Stimulated activated CD4-positive, alpha-beta T cell treated with anti-CD3 and anti-CD28 coated beads, Interleukin-1b, Interleukin-23, amount 100 ng/mL, for 24 hours (primary cell): ENCODE results near the gene CAPN10.

Experiments used
- DNase-seq, 4 experiments: peaks; one replicate each; pipeline ENCODE4 v3.0.0-alpha.2; 2020; ENCODE audit warnings: low read depth in 4 of 4, low spot score in 1 of 4

Gene CAPN10

DNA sequence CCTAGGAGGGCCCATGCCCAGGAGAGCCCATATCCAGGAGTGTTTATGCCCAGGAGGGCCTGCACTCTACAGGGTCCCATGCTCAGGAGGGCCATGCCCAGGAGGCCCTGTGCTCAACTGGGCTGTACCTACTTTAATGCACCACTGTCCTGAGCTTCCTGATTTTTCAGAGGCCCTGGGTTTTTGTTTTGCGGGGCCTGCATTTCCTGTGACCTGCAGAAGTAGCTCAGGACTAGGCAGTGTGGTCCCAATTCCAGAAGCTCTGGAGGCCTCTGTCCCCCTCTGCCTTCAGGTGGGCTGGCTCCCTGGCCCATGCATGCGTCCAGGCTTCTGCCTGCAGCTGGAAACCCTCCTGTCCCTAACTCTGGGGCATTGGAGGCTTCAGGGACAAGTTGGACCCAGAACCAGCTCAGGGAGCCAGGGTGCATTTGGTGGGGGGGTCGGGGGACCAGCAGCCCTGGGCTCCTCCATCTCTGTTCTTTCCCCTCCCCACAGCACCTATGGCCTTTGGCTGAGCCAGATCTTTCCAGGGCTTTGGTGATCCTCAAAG is 49.5 kb downstream of the CAPN10 start:
- DNase-seq = no peak

DNA sequence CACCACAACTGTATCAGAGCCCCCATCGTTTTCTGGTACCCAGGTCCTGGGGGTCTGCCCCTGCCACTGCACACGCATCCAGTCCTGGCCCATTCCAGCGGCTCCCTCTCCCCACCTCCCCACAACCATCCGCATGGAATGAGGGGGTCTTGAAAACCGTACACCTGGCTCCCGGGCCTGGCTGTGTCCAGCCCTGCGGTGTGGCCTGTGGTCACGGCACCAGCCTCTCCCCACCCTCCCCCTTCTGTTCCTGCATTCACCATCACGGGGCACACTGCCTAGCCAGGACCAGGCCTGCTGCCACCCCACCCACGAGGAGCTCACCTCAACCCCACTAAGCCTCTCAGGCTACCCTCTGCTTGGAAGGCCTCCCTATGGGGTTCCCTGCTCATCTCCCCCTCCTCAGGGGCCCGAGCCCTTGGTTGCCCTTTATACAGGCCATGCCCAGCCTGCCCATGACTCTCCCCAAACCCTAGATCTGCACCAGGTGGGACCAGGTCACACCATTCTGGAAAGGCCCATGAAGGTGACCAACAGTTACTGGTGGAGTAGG is 50.1 kb downstream of the CAPN10 start:
- DNase-seq = no peak

DNA sequence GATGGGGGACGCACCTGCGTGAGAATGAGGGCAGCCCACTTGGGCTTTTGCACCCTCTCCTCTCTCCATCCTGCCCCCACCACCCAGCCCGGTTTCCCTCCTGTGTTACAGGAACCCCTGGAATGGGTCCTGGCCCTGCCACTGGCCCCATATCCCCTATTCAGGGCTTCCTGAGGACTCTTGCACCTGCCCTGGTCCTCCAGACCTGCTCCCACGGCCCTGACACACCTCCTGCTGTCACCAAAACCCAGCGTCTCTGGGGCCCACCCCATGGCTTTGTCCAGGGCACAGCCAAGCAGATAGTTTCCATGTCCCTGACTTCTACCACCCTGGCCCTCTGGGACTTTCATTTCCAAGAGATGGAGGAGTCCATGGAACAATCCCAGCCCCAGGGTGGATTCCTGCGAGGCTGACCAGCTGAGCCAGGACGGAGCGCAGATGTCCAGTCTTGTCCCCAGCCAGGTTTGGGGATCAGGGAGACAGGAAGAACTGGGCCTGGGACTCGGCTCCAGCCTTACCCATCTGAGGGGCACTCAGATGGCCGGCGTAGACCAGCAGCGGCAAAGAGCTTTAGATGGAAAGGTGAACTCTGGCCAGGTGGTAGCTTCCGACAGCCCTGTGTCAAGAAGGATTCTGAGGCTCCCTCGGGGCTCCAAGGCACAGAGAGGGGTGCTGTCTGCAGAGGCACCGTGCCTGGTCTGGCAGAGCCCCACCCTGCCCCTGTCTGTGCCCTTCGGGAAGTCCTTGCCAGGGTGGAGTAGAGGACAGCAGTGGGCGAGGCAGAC is 50.8 kb downstream of the CAPN10 start:
- no peak for DNase-seq

DNA sequence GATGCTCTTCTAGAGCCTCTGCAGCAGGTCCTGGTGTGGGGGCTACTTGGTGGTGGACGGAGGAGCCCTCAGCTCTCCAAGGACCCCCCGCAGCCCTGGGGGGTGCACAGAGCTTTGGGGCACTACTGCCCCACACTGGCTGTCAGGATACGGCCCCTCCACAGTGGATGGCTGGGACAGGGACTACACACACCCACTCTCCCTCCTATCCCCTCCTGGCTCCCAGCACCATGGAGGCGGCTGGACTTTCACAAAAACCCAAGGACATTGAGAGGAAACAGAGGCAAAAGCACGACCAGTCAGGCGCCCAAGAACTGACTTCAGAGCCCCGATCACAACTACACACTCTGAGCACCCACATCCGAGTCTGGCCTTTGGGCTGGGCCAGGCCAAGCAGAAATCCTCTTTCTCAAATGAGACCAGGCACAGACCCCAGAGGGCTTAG is 51.4 kb downstream of the CAPN10 start:
- no peak for DNase-seq

DNA sequence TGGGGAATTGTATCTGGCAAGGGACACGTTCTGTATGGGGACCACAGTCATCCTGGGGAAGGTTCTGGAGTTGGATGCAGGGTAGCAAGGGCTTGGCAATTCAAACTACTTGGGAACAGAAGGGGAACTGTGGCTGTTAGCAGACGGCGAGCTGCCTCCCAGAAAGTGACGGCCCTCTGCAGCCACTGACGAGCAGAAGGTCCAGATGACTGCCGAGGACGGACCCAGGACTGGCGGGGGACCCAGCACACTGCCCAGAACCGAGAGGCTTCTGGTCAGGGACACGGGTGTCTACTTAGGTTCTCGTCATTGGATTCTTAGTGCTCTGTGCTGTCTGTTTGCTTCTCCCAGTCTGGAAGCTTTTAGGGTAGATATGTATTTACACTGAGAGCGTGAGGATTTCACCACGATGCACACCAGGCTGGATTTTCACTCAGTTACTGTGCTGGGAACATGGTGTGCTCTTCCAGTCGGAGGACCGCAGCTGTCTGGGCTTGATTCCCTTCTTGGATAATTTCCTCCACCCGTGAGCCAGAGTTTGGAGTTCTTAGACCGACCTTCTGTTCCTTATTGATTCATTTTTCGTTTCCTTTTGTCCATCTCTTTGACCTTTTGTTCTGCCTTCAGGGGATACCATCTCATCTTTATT is 52.1 kb downstream of the CAPN10 start:
- DNase-seq = no peak

DNA sequence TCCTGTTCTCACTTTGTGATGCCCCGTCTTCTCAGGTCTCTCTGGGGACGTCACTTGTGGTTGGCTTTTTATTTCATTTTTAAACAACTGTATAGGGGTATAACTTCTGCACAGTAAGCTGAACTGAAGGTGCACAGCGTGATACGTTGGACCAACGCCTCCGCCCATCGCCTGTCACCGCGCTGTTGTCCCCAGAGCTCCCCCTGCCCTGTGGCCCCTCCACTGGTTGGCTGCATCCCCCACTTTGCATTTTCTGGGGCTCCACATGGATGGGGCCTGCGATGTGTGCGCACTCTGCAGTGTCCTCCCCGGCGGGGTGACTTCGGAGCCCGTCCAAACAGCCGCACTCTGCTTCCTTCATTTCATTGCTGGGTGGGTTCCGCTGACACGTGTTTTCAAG is 53.0 kb downstream of the CAPN10 start:
- DNase-seq = no peak

DNA sequence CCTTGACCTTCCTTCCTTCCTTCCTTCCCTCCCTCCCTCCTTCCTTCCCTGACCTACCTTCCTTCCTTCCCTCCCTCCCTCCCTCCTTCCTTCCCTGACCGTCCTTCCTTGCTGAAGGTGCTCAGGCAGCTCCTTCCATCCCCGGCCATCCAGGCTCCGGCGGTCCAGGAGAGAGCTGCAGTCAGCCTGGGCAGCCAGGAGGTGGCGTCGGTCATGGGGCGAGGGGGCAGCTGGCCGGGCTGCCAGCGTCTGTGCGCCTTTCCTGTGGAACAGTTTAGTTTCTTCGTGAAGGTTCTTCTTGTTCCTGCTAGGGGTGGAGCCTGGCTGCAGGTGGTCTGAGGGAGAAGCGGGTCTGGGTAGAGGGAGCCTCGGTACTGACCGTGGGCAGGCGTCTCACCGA is 54.4 kb downstream of the CAPN10 start:
- no peak for DNase-seq

DNA sequence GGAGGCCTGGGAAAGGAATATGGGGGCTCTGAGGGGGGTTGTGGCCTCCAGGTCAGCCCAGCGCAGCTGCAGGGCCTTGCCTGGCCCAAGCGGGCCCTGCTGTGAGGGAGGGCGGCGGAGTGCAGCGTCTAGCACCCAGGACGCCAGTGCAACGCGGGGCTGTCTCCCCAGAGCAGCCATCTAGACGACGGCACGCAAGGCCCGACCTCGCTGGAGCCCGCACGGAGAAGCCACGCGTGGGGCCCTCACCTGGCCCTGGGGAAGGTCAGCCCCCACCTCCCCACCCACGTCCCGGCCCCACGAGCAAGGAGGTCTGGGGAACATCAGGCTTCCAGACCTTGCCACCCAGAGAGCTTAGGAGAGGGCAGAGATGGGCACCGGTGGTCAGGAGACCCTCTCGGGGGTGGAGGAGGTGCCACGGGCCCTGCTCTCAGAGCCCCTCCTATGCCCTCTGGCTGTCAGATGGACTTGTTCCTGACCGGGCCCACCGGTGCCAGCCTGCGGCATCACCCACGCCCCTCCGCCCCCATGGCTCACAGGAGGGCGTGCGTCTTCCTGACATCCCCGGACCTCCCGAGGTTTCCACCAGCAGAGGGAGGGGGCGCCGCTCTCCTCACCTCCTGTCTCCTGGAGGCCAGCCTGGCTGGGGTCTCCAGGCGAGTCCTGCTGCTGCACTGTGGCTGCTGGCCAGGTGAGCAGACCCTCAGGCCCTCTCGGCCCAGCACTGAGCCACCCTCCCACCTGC is 55.7 kb downstream of the CAPN10 start:
- DNase-seq = no peak

DNA sequence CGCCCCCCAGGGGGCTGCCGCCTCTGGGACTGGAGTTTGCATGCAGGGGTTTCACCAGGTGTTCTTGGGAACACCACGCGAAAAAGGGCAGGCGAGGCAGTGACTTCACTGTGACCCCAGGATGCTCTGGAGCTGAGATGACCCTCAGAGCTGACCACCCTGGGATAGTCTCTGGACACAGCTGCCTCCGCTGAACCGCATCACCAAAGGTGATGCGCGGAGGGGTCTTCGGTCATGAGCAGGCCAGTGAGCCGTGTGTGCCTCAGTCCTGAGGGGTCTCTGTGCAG is 56.2 kb downstream of the CAPN10 start:
- DNase-seq = no peak

DNA sequence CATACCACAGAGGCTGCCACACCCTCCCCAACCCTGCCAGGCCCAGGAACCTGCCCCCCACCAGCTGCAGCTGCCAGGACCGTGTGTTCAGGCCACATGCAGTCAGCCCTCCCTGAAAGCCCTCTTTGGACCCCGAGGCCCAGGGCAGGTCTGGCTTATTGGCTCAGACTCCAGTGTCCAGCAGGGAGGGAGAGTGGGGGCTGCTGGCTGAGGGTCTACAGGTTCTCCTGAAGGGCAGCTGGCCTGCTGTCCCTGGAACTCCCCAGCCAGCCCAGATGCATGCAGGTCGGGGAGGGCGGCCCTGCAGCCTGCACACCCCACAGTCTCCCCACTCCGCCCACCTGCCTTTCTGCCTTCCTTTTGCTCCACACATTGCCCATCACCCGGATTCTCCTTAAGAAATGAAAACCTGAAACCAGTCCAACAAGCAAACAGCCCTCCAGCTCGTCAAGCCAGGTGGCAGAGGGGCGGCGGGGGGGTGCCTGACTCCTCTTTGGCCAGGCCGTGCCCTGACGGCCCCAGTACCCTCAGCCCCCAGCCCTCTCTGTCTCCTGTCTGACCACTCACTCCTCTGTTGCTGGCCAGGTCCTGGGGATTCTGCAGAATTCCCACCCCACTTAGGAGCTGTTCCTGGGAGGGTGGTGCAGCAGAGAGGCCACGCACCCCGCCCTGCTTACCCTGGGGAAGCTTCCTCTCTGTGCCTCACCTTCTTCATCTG is 56.7 kb downstream of the CAPN10 start:
- DNase-seq = no peak

DNA sequence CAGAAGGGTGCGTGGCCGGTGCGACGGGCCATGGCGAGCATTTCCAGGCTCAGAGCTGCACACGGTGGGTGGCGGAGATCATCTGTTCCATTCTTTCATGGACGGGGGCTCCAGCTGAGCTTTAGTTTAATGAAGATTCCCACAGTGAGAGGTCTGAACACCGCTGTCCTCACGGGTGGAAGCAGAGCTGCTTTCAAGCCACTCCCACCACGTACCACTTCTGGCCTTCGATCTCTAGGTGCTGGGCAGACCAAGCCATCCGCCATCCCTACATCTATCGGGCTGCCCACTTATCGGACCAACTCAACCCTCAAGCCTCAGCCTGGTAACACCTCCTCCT is 57.2 kb downstream of the CAPN10 start:
- DNase-seq = no peak

DNA sequence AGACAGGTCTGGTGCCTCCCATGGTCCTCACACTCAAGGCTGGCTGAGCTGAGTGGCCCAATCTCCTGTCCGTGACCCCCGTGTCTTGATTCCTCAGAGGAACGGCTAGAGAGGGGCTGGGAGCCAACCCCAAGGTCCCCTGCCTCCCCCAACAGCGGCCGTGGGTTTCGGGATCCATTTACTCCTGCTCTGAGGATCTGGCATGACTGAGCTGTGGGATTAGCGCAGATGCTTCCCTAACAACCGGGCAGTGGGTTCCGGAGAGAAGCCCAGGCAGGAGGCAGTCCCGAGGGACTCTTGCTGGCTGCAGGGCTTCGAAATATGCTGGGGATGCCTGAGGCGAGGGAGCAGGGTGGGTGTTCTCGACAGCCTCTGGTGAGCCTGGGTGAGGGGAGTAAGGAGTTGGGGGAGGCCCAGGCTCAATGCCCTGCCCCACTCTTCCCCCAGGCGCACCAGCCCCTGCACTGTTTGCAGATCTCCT is 57.7 kb downstream of the CAPN10 start:
- DNase-seq = no peak

DNA sequence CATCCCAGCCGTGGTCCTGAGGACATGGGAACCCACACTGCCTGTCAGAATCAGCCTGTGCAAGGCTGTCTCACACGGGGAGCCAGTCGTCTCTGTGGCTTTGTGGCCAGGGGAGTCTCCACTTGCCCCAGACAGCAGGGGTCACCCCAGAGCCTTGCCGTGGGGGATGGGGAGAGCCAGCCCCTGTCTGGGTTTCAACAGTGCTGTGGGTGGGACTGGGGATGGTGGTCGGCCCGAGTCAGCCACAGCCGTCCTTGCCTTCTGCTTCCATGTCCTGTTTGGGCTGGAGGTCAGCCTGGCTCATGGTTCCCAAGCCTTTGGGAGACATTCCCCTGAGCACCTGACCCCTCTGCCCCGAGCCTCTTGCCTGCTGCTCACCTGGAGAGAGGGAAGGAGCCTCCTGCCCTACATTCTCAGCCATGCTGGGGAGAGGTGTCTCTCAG is 58.3 kb downstream of the CAPN10 start:
- DNase-seq = no peak

DNA sequence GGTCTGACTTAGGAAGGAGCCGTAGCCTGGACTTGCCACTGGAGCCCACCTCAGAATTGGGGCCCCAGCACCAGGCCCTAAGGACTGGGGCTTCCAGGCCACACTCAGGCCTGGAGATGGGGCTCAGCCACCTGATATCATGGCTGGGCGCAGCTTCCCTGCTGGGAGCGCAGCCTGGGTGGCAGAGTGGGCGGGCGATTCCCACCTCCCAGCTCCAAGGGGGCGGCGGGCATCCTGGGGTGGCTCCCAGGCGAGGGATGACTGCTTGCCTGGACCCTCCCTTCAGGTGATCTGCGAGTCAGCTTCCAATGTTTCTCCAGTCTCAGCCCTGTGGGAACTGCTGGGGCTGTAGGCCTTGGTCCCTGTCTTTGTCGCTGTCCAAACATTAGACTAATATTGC is 58.8 kb downstream of the CAPN10 start:
- no peak for DNase-seq

DNA sequence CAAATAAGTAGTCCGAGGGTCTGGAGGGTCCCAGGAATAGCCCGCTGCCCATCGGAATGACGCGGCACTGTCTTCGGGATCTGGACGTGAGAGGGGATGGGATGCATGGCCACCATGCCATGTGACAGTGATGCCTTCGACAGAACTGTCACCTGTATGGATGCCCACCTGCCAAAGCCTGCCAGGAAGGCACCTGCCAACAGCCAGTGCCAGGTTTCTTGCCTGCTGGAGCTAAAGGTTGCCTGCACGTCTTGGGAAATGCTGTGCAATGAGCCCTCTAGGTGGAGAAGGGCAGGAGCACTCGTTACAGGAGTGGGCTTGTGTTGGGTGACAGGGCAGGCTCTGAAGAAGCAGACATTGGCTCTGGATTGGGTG is 59.3 kb downstream of the CAPN10 start:
- no peak for DNase-seq

DNA sequence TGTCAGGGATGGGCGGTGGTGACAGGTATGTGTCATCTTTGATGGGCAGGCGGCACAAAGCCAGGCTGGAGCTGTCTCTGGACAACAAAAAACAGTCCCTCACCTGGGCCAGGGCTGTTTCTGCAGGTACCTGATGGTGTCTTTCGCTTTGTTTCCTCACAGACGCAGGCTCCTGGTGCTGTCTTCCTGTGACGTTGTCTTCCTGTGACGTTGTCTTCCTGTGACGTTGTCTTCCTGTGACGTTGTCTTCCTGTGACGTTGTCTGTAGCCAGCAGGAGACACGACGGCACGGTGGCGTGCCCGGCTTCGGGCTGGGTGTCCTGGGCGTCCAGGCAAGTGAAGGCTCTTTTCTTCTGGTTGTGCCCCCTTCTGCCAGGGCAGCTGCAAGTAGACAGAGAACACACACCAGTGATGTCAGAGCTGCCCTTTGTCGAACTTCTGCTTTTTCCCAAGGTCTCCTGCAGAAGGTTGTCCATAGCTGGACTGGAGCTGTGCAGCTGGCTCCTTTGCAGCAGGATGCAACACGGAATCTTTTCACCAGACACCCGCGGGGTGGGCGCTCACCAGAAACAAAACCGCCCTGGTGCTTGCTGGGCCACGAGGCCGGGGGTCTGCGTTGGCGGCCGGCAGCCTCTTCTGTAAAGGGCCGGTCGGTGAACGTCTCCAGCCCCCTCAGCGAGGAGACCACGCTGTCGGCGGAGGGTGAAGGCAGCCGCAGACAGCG is 59.8 kb downstream of the CAPN10 start:
- DNase-seq = no peak

DNA sequence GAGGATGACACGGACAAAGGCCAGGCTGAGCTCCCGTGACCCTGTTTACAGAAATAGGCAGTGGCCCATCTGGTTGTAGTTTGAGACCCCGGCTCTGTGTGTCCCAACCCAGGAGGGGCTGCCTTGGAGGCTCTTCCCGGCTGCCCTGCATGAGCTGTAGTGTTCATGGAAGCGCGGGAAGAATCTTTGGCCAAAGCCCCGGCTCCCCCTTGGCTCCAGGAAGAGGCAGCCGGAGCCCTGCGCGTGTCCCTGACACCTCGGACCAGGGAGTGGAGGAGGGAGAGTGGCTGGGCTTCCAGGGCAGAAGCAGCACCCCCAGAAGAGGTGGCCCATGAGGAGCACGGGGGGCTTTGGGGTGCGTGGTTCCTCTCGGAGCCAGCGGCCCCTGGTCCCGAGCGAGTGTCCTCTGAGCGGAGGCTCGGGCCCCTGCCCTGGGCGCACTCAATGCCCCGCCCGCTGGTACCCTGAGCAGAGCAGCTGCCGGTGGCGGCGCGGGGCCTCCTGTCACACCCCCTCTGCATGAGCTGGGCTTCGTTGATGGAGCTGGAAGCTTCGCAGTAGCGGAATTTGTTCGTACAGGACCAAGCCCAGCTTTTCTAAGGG is 60.5 kb downstream of the CAPN10 start:
- DNase-seq = no peak

DNA sequence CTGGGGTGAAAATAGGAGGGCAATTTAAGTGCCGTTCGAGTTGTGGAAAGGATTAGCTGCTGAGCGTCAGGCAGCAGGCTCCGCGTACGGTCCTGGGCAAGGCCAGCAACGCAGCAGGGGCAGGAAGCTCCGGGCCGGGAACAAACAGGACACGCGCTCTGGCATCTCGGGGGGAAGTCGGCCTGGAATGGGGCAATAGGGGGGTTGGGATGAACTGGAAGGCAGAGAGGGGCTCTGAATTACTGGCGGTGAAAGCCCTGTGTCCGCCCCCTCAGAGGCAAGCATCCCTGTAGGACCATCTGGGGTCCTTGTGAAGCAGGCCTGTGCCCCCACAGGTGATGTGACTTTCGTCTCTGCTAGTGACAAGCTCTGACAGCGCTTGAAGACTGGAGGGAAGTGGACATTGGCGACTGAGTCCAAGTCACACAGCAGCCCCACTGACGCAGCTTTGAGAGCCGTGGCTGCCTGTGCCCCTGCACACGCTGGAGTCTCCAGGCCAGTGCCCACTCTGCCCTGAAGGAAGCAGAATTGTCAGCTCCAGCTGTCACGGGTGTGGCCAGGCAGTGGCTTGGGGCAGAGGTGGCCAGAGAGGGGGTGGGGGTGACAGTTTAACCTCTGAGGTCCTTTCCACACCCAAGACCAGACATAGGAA is 61.1 kb downstream of the CAPN10 start:
- no peak for DNase-seq

DNA sequence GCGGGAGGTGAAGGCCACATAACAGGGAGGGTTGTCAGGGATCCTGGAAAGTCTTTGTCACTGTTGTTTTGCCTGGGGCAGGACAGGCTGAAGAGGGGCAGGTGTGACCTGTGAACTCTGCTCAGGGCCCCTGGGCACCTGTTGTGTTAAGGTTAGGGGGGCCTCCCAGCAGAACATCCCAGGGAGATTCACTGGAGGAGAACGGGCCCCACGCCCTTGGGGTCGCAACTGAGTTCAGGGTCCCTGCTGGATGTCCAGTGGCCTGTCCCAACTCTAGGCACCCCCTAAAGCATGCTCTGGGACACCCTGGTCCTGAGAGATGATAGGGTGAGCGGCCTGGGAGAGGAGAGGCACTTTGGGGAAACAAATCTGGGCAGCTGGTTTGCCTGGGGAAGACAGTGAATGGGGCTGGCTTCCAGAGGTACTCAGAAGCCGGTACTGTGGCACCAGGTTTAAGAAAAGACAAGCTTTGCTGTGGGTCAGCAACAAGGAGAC is 61.7 kb downstream of the CAPN10 start:
- DNase-seq = no peak
